ENCODE data around the gene CIT. TPM values are rescaled to one million over a fixed set of nuclear protein-coding genes. Genes with fewer than 3 reads are reported as not detected.

Gene CIT
- total RNA-seq, 1 experiment from 2014 or later, result 58.9 TPM

GRCh38 chr12:119807380-119807779 lies 69.7 kb downstream of the CIT start:
- ATAC-seq (no peak), DNase-seq (no peak)
- Histone ChIP-seq H3K4me1 (ENCODE audit: insufficient read depth, low read length) (peaks cover 30% of the 10 kb centered on the region), H3K36me3 (ENCODE audit: low read depth, low read length) (peaks cover 14% of the 10 kb centered on the region; the same call in 1 of the 2 replicates), H3K9ac (ENCODE audit: low read length) (no peak overlapping the region), H3K79me2 (ENCODE audit: low read length) (peaks cover 10% of the 10 kb centered on the region; the same call in 1 of the 2 replicates), H3F3A (ENCODE audit: low read length, unreplicated experiment) (peaks cover 4% of the 10 kb centered on the region), H3K9me2 (replicated peaks; ENCODE audit: low read length) (no peaks in the 10 kb centered on the region), H2AFZ (ENCODE audit: low read length) (no peak overlapping the region), H3K9me3 (ENCODE audit: low read length) (no peaks in the 10 kb centered on the region), H3K4me3 (ENCODE audit: low read length) (no peak overlapping the region), H3K4me2 (ENCODE audit: low read length) (no peak overlapping the region), H3K27me3 (ENCODE audit: low read length) (no peaks in the 10 kb centered on the region), H4K20me1 (ENCODE audit: low read length) (no peaks in the 10 kb centered on the region), H3K27ac (ENCODE audit: low read length) (no peak overlapping the region)
- no peak for TF ChIP-seq EZH2phosphoT487 (IDR thresholded peaks at IDR 0.05; ENCODE audit: borderline replicate concordance, low read length)
- no peak for TF ChIP-seq EZH2 (IDR thresholded peaks at IDR 0.05; ENCODE audit: low read length, unreplicated experiment)
- TF ChIP-seq CTCF (conservative IDR thresholded peaks at IDR 0.05; ENCODE audit: low read depth, low read length), result no peak
- ChIA-PET CTCF (no interaction called here), POLR2A (ENCODE audit: unreplicated experiment) (interaction anchor here (0.7 kb wide), 1 partner anchor 63 kb away, joined by 3 read pairs; no protein-coding TSS in a partner anchor)
- intact Hi-C loops (cut with micrococcal nuclease), result loop anchor here (5.0 to 10.0 kb wide), 2 partner anchors 127 to 280 kb away; no protein-coding TSS in a partner anchor
- no TSS peak for BruUV-seq (replicated peaks)

GRCh38 chr12:119804011-119804641 lies 73.0 kb downstream of the CIT start:
- Histone ChIP-seq H3K27me3 (ENCODE audit: low read length) (no peaks in the 10 kb centered on the region), H3K36me3 (ENCODE audit: low read depth, low read length) (peaks cover 24% of the 10 kb centered on the region; the same call in 1 of the 2 replicates), H3K4me2 (ENCODE audit: low read length) (peak overlapping the region; percentile 26), H3K9me3 (ENCODE audit: low read length) (no peaks in the 10 kb centered on the region), H4K20me1 (ENCODE audit: low read length) (no peaks in the 10 kb centered on the region), H3F3A (ENCODE audit: low read length, unreplicated experiment) (peaks cover 4% of the 10 kb centered on the region), H3K4me3 (ENCODE audit: low read length) (no peak overlapping the region), H3K4me1 (ENCODE audit: insufficient read depth, low read length) (peaks cover 30% of the 10 kb centered on the region), H2AFZ (ENCODE audit: low read length) (peak overlapping the region; percentile 14), H3K9ac (ENCODE audit: low read length) (no peak overlapping the region), H3K79me2 (ENCODE audit: low read length) (peaks cover 10% of the 10 kb centered on the region; the same call in 1 of the 2 replicates), H3K27ac (ENCODE audit: low read length) (no peak overlapping the region), H3K9me2 (replicated peaks; ENCODE audit: low read length) (no peaks in the 10 kb centered on the region)
- no TSS peak for BruUV-seq (replicated peaks)
- peak; percentile 94 for ATAC-seq
- POLR2A ChIA-PET (ENCODE audit: unreplicated experiment), result no interaction called here
- intact Hi-C loops (cut with micrococcal nuclease), result loop anchor here (1.0 to 10.0 kb wide), 2 partner anchors 98 to 131 kb away; no protein-coding TSS in a partner anchor
- DNase-seq, result peak; percentile 87
- CTCF ChIA-PET, result interaction anchor here (0.8 to 1.1 kb wide), 3 partner anchors 15 to 100 kb away, joined by 3 to 4 read pairs (median 3); no protein-coding TSS in a partner anchor
- TF ChIP-seq EZH2 (IDR thresholded peaks at IDR 0.05; ENCODE audit: low read length, unreplicated experiment), result no peak
- peak; percentile 86 for TF ChIP-seq CTCF (conservative IDR thresholded peaks at IDR 0.05; ENCODE audit: low read depth, low read length)
- TF ChIP-seq EZH2phosphoT487 (IDR thresholded peaks at IDR 0.05; ENCODE audit: borderline replicate concordance, low read length), result no peak

GRCh38 chr12:119803381-119803791 lies 73.7 kb downstream of the CIT start:
- ChIA-PET CTCF (no interaction called here), POLR2A (ENCODE audit: unreplicated experiment) (no interaction called here)
- Histone ChIP-seq H3K27me3 (ENCODE audit: low read length) (no peaks in the 10 kb centered on the region), H3K36me3 (ENCODE audit: low read depth, low read length) (peaks cover 30% of the 10 kb centered on the region; the same call in 1 of the 2 replicates), H3K9me2 (replicated peaks; ENCODE audit: low read length) (no peaks in the 10 kb centered on the region), H3K4me3 (ENCODE audit: low read length) (no peak overlapping the region), H4K20me1 (ENCODE audit: low read length) (no peaks in the 10 kb centered on the region), H3K9ac (ENCODE audit: low read length) (no peak overlapping the region), H3K9me3 (ENCODE audit: low read length) (no peaks in the 10 kb centered on the region), H3K27ac (ENCODE audit: low read length) (no peak overlapping the region), H2AFZ (ENCODE audit: low read length) (no peak overlapping the region), H3F3A (ENCODE audit: low read length, unreplicated experiment) (peaks cover 4% of the 10 kb centered on the region), H3K79me2 (ENCODE audit: low read length) (peaks cover 10% of the 10 kb centered on the region; the same call in 1 of the 2 replicates), H3K4me2 (ENCODE audit: low read length) (no peak overlapping the region), H3K4me1 (ENCODE audit: insufficient read depth, low read length) (peaks cover 22% of the 10 kb centered on the region)
- BruUV-seq (replicated peaks), result no TSS peak
- DNase-seq, result no peak
- TF ChIP-seq CTCF (conservative IDR thresholded peaks at IDR 0.05; ENCODE audit: low read depth, low read length) (no peak), EZH2phosphoT487 (IDR thresholded peaks at IDR 0.05; ENCODE audit: borderline replicate concordance, low read length) (no peak)
- intact Hi-C loops (cut with micrococcal nuclease), result loop anchor here (10.0 kb wide), 1 partner anchor 131 kb away; no protein-coding TSS in a partner anchor
- ATAC-seq, result no peak
